DND-41 (cell line): Measurements from ENCODE around the gene CACNA1H.
"Not testable (repeated sequence)": the region's sequence is repeated elsewhere in the genome, so short reads cannot be mapped to it uniquely, and the experiment has no call there.

Experiments used
- EZH2 ChIP-seq: IDR thresholded peaks from 3 replicates; pipeline ENCODE4 v1.6.1; 2012; ENCODE audit warnings: borderline replicate concordance, low read depth, mild to moderate bottlenecking, moderate library complexity, low read length, inconsistent platforms; ENCODE audit not compliant: severe bottlenecking
- TF ChIP-seq, protein P1 (sequence below): IDR thresholded peaks from 2 replicates; pipeline ENCODE4 v1.5.1; 2012; ENCODE audit warnings: borderline replicate concordance, low read length, moderate library complexity, mild to moderate bottlenecking; ENCODE audit not compliant: poor library complexity, severe bottlenecking; ENCODE audit errors: extremely low read depth

DNA sequence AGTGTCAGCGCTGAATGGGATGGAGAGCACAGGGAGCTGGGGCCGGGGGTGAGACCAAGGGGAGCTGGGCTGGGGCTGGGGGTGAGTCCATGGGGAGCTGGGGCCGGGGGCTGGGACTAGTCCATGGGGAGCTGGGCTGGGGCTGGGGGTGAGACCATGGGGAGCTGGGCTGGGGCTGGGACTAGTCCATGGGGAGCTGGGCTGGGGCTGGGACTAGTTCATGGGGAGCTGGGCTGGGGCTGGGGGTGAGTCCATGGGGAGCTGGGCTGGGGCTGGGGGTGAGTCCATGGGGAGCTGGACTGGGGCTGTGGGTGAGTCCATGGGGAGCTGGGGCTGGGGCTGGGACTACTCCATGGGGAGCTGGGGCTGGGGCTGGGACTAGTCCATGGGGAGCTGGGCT, 101.9 kb downstream of the CACNA1H start:
- TF ChIP-seq, protein P1, sequence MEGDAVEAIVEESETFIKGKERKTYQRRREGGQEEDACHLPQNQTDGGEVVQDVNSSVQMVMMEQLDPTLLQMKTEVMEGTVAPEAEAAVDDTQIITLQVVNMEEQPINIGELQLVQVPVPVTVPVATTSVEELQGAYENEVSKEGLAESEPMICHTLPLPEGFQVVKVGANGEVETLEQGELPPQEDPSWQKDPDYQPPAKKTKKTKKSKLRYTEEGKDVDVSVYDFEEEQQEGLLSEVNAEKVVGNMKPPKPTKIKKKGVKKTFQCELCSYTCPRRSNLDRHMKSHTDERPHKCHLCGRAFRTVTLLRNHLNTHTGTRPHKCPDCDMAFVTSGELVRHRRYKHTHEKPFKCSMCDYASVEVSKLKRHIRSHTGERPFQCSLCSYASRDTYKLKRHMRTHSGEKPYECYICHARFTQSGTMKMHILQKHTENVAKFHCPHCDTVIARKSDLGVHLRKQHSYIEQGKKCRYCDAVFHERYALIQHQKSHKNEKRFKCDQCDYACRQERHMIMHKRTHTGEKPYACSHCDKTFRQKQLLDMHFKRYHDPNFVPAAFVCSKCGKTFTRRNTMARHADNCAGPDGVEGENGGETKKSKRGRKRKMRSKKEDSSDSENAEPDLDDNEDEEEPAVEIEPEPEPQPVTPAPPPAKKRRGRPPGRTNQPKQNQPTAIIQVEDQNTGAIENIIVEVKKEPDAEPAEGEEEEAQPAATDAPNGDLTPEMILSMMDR, result not testable (repeated sequence)
- TF ChIP-seq EZH2, result not testable (repeated sequence)
